IPS DF 6.9 (cell line): ENCODE results near the gene CCDC170.
"Not testable (repeated sequence)": the region's sequence is repeated elsewhere in the genome, so short reads cannot be mapped to it uniquely, and the experiment has no call there.

Experiments
- DNase-seq: peaks from one replicate; pipeline ENCODE4 v3.0.0-alpha.2; 2013; ENCODE audit warnings: low read depth, low spot score
- H3K27ac ChIP-seq: one replicate; pipeline ENCODE4 v1.5.1; 2013; ENCODE audit warnings: low read length, control low read depth
- H3K27me3 ChIP-seq: 2 replicates; pipeline ENCODE4 v1.6.1; 2013; ENCODE audit warnings: mild to moderate bottlenecking, low read length; ENCODE audit not compliant: control insufficient read depth, insufficient read depth
- H3K36me3 ChIP-seq: 2 replicates; pipeline ENCODE4 v1.6.1; 2013; ENCODE audit warnings: low read length; ENCODE audit not compliant: control insufficient read depth, insufficient read depth
- H3K4me1 ChIP-seq: 2 replicates; pipeline ENCODE4 v1.6.1; 2013; ENCODE audit warnings: low read length; ENCODE audit not compliant: control insufficient read depth, insufficient read depth
- H3K4me3 ChIP-seq: 2 replicates; pipeline ENCODE4 v1.5.1; 2013; ENCODE audit warnings: mild to moderate bottlenecking, low read length
- H3K9me3 ChIP-seq: 2 replicates; pipeline ENCODE4 v1.6.1; 2013; ENCODE audit warnings: low read length, inconsistent platforms; ENCODE audit not compliant: control insufficient read depth, insufficient read depth
- whole genome bisulfite sequencing: extraction: QIAGEN DNeasy Blood & Tissue Kit; methylation state at CpG from one replicate; pipeline ENCODE4 v1.1.7; 2013; ENCODE audit warnings: mixed read lengths, missing lambda C conversion rate; ENCODE audit not compliant: insufficient read length, insufficient coverage; 5-methylcytosine and 5-hydroxymethylcytosine counted together

CCDC170 gene

GRCh38 chr6:151493804-151494234 is at the start of gene CCDC170:
CCDC170 (plus strand) TSS chr6:151494017; CDS start chr6:151494129, 112 bp downstream.
- no peak for DNase-seq
- no CpG with 5 or more reads among the region's 58 CpGs for WGBS
- Histone ChIP-seq H3K9me3 (no peaks in the 10 kb centered on the region), H3K27me3 (peaks cover 18% of the 10 kb centered on the region; the same call in 1 of the 2 replicates), H3K36me3 (no peaks in the 10 kb centered on the region), H3K4me1 (0 out of 2 replicates have a peak, but pooled peaks cover 1% of the 10 kb centered on the region), H3K4me3 (peak within 1 kb of the TSS; percentile 88), H3K27ac (no peak within 1 kb of the TSS)

DNA sequence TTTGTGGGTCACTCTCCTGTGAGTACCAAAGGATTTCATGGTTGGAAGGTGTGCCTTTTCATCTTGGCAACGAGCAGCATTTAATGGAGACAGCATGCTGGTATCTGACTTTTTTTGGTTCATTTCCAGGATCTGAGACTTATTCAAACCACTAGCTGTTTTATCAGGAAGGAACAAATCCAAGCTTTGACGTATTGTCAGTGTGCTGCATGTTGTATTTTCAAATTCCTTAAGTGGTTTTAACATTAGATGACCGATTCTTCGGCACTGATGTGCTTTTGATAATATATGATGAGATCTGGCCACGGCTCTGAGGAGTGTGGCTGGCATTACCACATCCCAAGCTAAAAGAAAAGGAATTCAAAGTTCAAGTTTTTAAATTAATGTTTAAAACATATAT is 48.3 kb upstream of the CCDC170 start:
- Histone ChIP-seq H3K36me3 (no peaks in the 10 kb centered on the region; the same call in 1 of the 2 replicates), H3K27ac (no peak overlapping the region), H3K9me3 (no peaks in the 10 kb centered on the region), H3K4me3 (no peak overlapping the region), H3K27me3 (no peaks in the 10 kb centered on the region), H3K4me1 (no peaks in the 10 kb centered on the region)
- no CpG with 5 or more reads among the region's 5 CpGs for WGBS
- DNase-seq: no peak

DNA sequence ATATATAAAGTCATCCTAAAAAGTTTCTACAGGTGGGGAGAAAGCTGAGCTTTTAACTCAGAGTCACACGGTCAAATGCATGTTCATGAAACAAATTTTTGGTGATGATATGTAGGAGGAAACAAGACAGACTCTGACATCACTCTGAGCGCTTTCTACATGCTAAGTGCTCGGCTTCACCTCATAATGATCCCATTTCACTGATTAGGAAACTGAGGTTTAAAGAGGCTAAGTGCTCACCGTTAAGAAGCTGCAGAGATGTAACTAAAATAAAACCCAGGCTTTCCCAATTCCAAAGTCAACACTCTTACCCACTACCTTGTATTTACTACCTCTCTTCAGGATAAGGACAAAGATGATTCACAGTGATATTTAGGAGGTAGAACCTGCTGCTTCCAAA is 46.6 kb upstream of the CCDC170 start:
- H3K4me3 ChIP-seq: no peak overlapping the region
- no CpG with 5 or more reads among the region's 4 CpGs for WGBS
- no peaks in the 10 kb centered on the region for H3K4me1 ChIP-seq
- H3K36me3 ChIP-seq: no peaks in the 10 kb centered on the region; the same call in 1 of the 2 replicates
- DNase-seq: no peak
- no peaks in the 10 kb centered on the region for H3K9me3 ChIP-seq
- H3K27ac ChIP-seq: no peak overlapping the region
- H3K27me3 ChIP-seq: no peaks in the 10 kb centered on the region

GRCh38 chr6:151448623-151449022 is 45.2 kb upstream of the CCDC170 start:
- H3K27me3 ChIP-seq: no peaks in the 10 kb centered on the region
- no peaks in the 10 kb centered on the region for H3K4me1 ChIP-seq
- H3K36me3 ChIP-seq: no peaks in the 10 kb centered on the region; the same call in 1 of the 2 replicates
- H3K9me3 ChIP-seq: no peaks in the 10 kb centered on the region
- no peak overlapping the region for H3K4me3 ChIP-seq
- H3K27ac ChIP-seq: no peak overlapping the region
- WGBS: no CpG with 5 or more reads among the region's 12 CpGs
- no peak for DNase-seq

DNA sequence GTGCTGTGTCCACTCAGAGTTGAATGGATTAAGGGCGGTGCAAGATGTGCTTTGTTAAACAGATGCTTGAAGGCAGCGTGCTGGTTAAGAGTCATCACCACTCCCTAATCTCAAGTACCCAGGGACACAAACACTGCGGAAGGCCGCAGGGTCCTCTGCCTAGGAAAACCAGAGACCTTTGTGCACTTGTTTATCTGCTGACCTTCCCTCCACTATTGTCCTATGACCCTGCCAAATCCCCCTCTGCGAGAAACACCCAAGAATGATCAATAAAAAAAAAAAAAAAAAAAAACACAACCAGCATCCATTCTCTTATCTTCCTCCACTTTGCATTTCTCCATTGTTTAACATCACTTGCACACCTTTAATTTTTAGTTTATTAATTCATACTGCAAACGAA is 42.9 kb upstream of the CCDC170 start:
- H3K36me3 ChIP-seq, H3K4me1 ChIP-seq, H3K27me3 ChIP-seq, H3K9me3 ChIP-seq, H3K27ac ChIP-seq, DNase-seq: not testable (repeated sequence)
- H3K4me3 ChIP-seq: peak overlapping the region; percentile 73; the same call in 1 of the 2 replicates
- WGBS: no CpG with 5 or more reads among the region's 6 CpGs

DNA sequence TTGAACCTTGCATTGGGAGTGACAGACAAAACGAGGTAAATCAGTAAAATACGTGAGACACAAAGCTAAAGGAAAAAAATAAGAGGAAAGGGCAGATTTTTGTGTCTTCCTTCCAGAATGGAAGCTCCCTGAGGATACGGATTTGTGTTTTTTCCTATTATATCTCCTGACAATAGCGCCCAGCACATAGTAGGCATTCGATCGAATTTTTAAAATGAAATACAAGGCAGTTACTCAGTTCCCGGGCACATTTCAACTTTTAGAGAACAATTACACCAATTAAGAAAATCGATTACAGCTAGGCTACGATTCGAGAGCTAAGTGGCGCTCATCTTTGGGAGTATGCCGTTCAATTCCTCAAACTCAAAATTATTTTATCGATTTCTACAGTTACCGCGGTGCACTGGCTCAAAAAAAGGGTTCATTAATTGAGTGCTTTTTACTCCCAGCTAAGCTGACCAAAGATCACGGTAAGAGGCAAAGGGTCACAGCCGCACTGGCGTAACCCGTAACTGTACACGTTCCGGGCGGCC is 42.3 kb upstream of the CCDC170 start:
- no peak overlapping the region for H3K27ac ChIP-seq
- no peaks in the 10 kb centered on the region for H3K27me3 ChIP-seq
- DNase-seq: no peak
- no peaks in the 10 kb centered on the region for H3K4me1 ChIP-seq
- H3K9me3 ChIP-seq: no peaks in the 10 kb centered on the region
- no peaks in the 10 kb centered on the region; the same call in 1 of the 2 replicates for H3K36me3 ChIP-seq
- peak overlapping the region; percentile 73; the same call in 1 of the 2 replicates for H3K4me3 ChIP-seq
- WGBS: no CpG with 5 or more reads among the region's 22 CpGs

- Histone ChIP-seq H3K27me3 (no peaks in the 10 kb centered on the region), H3K9me3 (no peaks in the 10 kb centered on the region), H3K27ac (no peak within 1 kb of the TSS), H3K36me3 (peaks cover 4% of the 10 kb centered on the region; the same call in 1 of the 2 replicates), H3K4me3 (peak within 1 kb of the TSS; percentile 84), H3K4me1 (no peaks in the 10 kb centered on the region)
- WGBS: no CpG with 5 or more reads among the region's 74 CpGs
- peak; percentile 100 for DNase-seq
These were observed 41.7 kb upstream of the CCDC170 start, which contains the start of gene RMND1 for GRCh38 chr6:151451950-151452749. RMND1 (minus strand) TSS chr6:151452126; CDS start chr6:151445811, 6,315 bp downstream.

- Histone ChIP-seq H3K27me3 (no peaks in the 10 kb centered on the region), H3K9me3 (no peaks in the 10 kb centered on the region), H3K27ac (no peak overlapping the region), H3K4me1 (no peaks in the 10 kb centered on the region), H3K36me3 (peaks cover 4% of the 10 kb centered on the region; the same call in 1 of the 2 replicates), H3K4me3 (peak overlapping the region; percentile 84)
- no peak for DNase-seq
- WGBS: no CpG with 5 or more reads among the region's 24 CpGs
These were observed 40.9 kb upstream of the CCDC170 start for GRCh38 chr6:151452750-151453427.

DNA sequence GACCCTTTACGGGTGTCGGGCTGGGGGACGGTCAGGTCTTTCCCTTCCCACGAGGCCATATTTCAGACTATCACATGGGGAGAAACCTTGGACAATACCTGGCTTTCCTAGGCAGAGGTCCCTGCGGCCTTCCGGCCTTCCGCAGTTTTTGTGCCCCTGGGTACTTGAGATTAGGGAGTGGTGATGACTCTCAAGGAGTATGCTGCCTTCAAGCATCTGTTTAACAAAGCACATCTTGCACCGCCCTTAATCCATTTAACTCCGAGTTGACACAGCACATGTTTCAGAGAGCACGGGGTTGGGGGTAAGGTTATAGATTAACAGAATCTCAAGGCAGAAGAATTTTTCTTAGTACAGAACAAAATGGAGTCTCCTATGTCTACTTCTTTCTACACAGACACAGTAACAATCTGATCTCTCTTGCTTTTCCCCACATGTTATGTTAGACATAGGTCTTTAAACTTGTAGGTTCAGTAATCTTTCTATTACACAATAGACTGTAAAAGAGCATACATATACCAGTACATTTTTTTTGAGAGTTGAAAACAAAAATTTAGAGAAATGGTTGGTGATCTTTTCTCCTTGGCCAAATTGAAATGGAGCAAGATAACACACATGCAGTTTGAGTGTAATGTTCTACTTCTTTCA is 37.9 kb upstream of the CCDC170 start:
- H3K4me1 ChIP-seq, H3K9me3 ChIP-seq, DNase-seq, H3K27me3 ChIP-seq, H3K36me3 ChIP-seq, H3K27ac ChIP-seq, H3K4me3 ChIP-seq: not testable (repeated sequence)
- WGBS: no CpG with 5 or more reads among the region's 10 CpGs

- no peaks in the 10 kb centered on the region for H3K27me3 ChIP-seq
- H3K27ac ChIP-seq: no peak overlapping the region
- no peak for DNase-seq
- peaks cover 9% of the 10 kb centered on the region; the same call in 1 of the 2 replicates for H3K36me3 ChIP-seq
- no CpG with 5 or more reads among the region's 4 CpGs for WGBS
- no peaks in the 10 kb centered on the region for H3K9me3 ChIP-seq
- no peaks in the 10 kb centered on the region for H3K4me1 ChIP-seq
- no peak overlapping the region for H3K4me3 ChIP-seq
These were observed 32.1 kb upstream of the CCDC170 start for GRCh38 chr6:151461673-151462072.
